Measurements from ENCODE around the gene GEN1.

Gene GEN1

GRCh38 chr2:17753803-17754663, at the start of gene GEN1, which contains the start of gene SMC6:
TSS of gene GEN1 (plus strand) at chr2:17754138. CDS start at chr2:17759944, 5,806 bp downstream.
TSS of gene SMC6 (minus strand) at chr2:17753810. CDS start at chr2:17745946, 7,864 bp downstream.
- Histone ChIP-seq H3K4me1 (ENCODE audit: control insufficient read depth, insufficient read depth, low read length) (peaks cover 6% of the 10 kb centered on the region), H3K4me3 (ENCODE audit: low read length in 2 of 2) (peak within 1 kb of the TSS; percentile 72 to 87), H3K9me3 (ENCODE audit: control insufficient read depth in 2 of 2, low read length in 2 of 2) (no peaks in the 10 kb centered on the region), H3K27me3 (ENCODE audit: control insufficient read depth in 1 of 2, insufficient read depth in 2 of 2, low read length in 2 of 2) (no peaks in the 10 kb centered on the region), H3K27ac (ENCODE audit: low read length) (peak within 1 kb of the TSS; percentile 88), H3K9ac (ENCODE audit: low read length in 2 of 2) (peak within 1 kb of the TSS; percentile 80 to 84), H3K36me3 (ENCODE audit: control insufficient read depth in 2 of 2, insufficient read depth in 2 of 2, low read length in 2 of 2) (no peaks in the 10 kb centered on the region)

DNA sequence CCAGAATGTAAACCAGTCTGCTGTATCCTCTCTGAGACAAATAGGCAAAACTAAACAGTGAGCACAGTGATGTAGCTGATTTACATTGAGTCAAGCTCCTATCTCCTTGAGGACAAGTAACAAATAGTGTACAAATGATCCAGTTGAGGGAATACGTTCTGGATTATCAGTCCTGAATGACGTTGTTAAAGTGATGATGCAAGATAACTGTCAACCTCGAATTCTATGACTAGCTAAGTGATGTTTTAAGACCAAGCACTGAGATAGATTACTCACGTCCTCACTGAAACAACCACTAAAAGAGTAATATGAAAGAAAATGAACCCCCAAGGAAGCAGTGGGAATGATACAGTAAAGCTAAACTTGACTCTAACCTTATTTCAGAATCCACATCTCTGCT, 47.1 kb upstream of the GEN1 start:
- Histone ChIP-seq H3K36me3 (ENCODE audit: control insufficient read depth in 2 of 2, insufficient read depth in 2 of 2, low read length in 2 of 2) (peaks cover 12 to 14% of the 10 kb centered on the region in 2 donors), H3K9ac (ENCODE audit: low read length in 2 of 2) (no peak overlapping the region)

DNA sequence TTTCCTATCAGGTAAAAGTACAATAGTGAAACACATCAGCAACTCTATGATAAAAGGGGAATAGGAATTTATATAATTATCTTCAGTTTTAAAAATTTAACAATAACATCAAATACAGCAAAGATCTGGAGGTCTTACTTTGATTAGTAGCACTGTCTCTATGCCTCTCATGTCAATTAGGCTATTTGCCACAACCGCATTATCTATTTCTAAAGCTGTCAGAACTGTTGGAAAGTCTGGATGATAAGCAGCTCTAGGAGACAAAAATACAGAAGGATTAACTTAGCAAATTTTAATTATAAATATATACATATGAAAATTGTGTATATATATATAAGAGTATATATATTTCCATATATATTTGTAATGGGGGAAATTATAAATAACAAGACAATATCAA, 45.4 kb upstream of the GEN1 start:
- no peak overlapping the region for H3K4me3 ChIP-seq (ENCODE audit: low read length in 2 of 2)
- H3K9ac ChIP-seq (ENCODE audit: low read length in 2 of 2): no peak overlapping the region
- H3K27me3 ChIP-seq (ENCODE audit: control insufficient read depth in 1 of 2, insufficient read depth in 2 of 2, low read length in 2 of 2): no peaks in the 10 kb centered on the region
- H3K36me3 ChIP-seq (ENCODE audit: control insufficient read depth in 2 of 2, insufficient read depth in 2 of 2, low read length in 2 of 2): peaks cover 12 to 14% of the 10 kb centered on the region in 2 donors
- no peaks in the 10 kb centered on the region for H3K4me1 ChIP-seq (ENCODE audit: control insufficient read depth, insufficient read depth, low read length)
- no peak overlapping the region for H3K27ac ChIP-seq (ENCODE audit: low read length)
- no peaks in the 10 kb centered on the region for H3K9me3 ChIP-seq (ENCODE audit: control insufficient read depth in 2 of 2, low read length in 2 of 2)

More for the DNA sequence above, 47.1 kb upstream of the GEN1 start:
- no peaks in the 10 kb centered on the region for H3K27me3 ChIP-seq (ENCODE audit: control insufficient read depth in 1 of 2, insufficient read depth in 2 of 2, low read length in 2 of 2)
- H3K27ac ChIP-seq (ENCODE audit: low read length): no peak overlapping the region
- H3K4me3 ChIP-seq (ENCODE audit: low read length in 2 of 2): no peak overlapping the region
- no peaks in the 10 kb centered on the region for H3K9me3 ChIP-seq (ENCODE audit: control insufficient read depth in 2 of 2, low read length in 2 of 2)
- H3K4me1 ChIP-seq (ENCODE audit: control insufficient read depth, insufficient read depth, low read length): no peaks in the 10 kb centered on the region

DNA sequence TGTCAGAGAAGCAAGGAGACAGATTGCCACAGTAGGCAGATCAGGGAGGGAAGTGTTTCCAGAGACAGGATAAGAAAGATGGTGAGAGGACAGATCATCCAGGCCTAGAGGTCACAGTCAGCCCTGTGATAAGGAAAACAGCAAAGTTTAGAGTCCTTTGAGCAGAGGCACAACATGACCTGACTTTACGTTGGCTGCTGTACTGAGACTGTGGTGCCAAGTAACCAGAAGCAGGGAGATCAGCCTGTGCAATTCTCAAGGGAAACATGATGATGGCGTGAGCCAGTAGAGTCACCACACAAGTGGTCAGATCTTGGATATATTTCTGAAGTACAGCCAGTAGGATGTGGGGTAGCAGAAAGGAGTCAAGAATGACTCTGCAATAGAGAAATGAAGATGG, 44.0 kb upstream of the GEN1 start:
- H3K9ac ChIP-seq (ENCODE audit: low read length in 2 of 2): no peak overlapping the region
- no peak overlapping the region for H3K4me3 ChIP-seq (ENCODE audit: low read length in 2 of 2)
- no peaks in the 10 kb centered on the region for H3K27me3 ChIP-seq (ENCODE audit: control insufficient read depth in 1 of 2, insufficient read depth in 2 of 2, low read length in 2 of 2)
- H3K36me3 ChIP-seq (ENCODE audit: control insufficient read depth in 2 of 2, insufficient read depth in 2 of 2, low read length in 2 of 2): peaks cover 15 to 21% of the 10 kb centered on the region in 2 donors
- no peaks in the 10 kb centered on the region for H3K9me3 ChIP-seq (ENCODE audit: control insufficient read depth in 2 of 2, low read length in 2 of 2)
- no peak overlapping the region for H3K27ac ChIP-seq (ENCODE audit: low read length)
- H3K4me1 ChIP-seq (ENCODE audit: control insufficient read depth, insufficient read depth, low read length): no peaks in the 10 kb centered on the region

DNA sequence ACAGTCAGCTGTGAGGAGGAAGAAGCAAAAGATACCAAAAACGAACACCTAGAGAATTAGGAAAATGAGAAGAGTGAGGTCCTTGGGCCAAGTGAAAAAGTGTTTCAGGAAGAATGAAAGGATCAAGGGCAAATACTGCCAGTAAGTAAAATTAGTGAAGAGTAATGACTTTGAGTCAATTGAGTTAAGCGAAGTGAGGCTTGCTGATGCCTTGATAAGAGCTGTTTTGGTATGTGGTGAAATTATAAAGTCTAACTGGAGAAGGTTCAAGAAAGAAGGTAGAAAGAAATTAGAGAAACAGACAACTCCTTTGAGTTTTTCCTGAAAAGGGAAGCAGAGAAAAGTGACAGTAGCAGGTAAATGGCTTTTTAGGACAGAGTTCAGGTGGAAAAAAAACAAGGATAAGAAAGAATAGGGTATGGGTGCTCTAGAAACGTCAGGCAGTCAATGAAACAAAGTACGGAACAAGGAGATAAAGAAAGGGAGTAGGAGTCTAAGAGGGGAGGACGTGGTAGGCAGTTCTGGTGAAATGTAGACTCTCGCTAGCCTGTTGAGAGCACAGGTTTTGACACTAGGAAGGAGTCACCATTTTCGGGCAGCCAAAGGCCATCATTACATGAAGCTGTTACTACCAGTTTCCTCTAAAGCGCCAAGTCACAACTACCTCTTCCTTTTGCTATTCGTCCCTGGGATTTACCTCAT, 43.2 kb upstream of the GEN1 start:
- peaks cover 15 to 21% of the 10 kb centered on the region in 2 donors for H3K36me3 ChIP-seq (ENCODE audit: control insufficient read depth in 2 of 2, insufficient read depth in 2 of 2, low read length in 2 of 2)
- H3K27me3 ChIP-seq (ENCODE audit: control insufficient read depth in 1 of 2, insufficient read depth in 2 of 2, low read length in 2 of 2): no peaks in the 10 kb centered on the region
- no peak overlapping the region for H3K4me3 ChIP-seq (ENCODE audit: low read length in 2 of 2)
- H3K9ac ChIP-seq (ENCODE audit: low read length in 2 of 2): no peak overlapping the region
- H3K4me1 ChIP-seq (ENCODE audit: control insufficient read depth, insufficient read depth, low read length): no peaks in the 10 kb centered on the region
- H3K27ac ChIP-seq (ENCODE audit: low read length): no peak overlapping the region
- no peaks in the 10 kb centered on the region for H3K9me3 ChIP-seq (ENCODE audit: control insufficient read depth in 2 of 2, low read length in 2 of 2)

DNA sequence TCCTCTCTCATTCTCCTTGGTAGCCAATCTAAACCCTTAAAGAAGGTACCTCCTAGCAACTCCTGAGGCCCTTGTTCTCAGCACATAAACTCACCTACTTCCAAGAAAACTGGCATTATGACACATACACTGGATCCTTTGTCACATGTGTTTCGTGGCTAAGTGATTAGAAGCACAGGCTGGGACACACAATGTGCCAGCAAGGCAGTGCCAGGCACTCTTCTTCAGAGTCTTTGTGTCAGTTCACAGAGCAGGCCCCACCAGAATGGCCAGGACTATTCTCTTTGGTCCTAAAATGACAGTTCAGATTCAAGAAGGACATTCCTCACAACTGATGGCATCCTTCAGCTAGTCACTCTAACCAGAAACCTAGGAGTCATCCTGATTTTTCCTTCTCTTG, 40.6 kb upstream of the GEN1 start:
- Histone ChIP-seq H3K4me3 (ENCODE audit: low read length in 2 of 2) (no peak overlapping the region), H3K36me3 (ENCODE audit: control insufficient read depth in 2 of 2, insufficient read depth in 2 of 2, low read length in 2 of 2) (peaks cover 15 to 16% of the 10 kb centered on the region in 2 donors), H3K27me3 (ENCODE audit: control insufficient read depth in 1 of 2, insufficient read depth in 2 of 2, low read length in 2 of 2) (no peaks in the 10 kb centered on the region)

GRCh38 chr2:17717666-17718065, 36.3 kb upstream of the GEN1 start:
- Histone ChIP-seq H3K9ac (ENCODE audit: low read length in 2 of 2) (no peak overlapping the region), H3K9me3 (ENCODE audit: control insufficient read depth in 2 of 2, low read length in 2 of 2) (no peaks in the 10 kb centered on the region), H3K27me3 (ENCODE audit: control insufficient read depth in 1 of 2, insufficient read depth in 2 of 2, low read length in 2 of 2) (no peaks in the 10 kb centered on the region), H3K4me1 (ENCODE audit: control insufficient read depth, insufficient read depth, low read length) (no peaks in the 10 kb centered on the region), H3K36me3 (ENCODE audit: control insufficient read depth in 2 of 2, insufficient read depth in 2 of 2, low read length in 2 of 2) (peaks cover 12 to 21% of the 10 kb centered on the region in 2 donors), H3K27ac (ENCODE audit: low read length) (no peak overlapping the region), H3K4me3 (ENCODE audit: low read length in 2 of 2) (no peak overlapping the region)

More for the DNA sequence above, 40.6 kb upstream of the GEN1 start:
- no peak overlapping the region for H3K9ac ChIP-seq (ENCODE audit: low read length in 2 of 2)
- H3K4me1 ChIP-seq (ENCODE audit: control insufficient read depth, insufficient read depth, low read length): no peaks in the 10 kb centered on the region
- no peaks in the 10 kb centered on the region for H3K9me3 ChIP-seq (ENCODE audit: control insufficient read depth in 2 of 2, low read length in 2 of 2)
- no peak overlapping the region for H3K27ac ChIP-seq (ENCODE audit: low read length)

GRCh38 chr2:17718689-17719088, 35.2 kb upstream of the GEN1 start:
- no peak overlapping the region for H3K27ac ChIP-seq (ENCODE audit: low read length)
- no peaks in the 10 kb centered on the region for H3K9me3 ChIP-seq (ENCODE audit: control insufficient read depth in 2 of 2, low read length in 2 of 2)
- no peak overlapping the region for H3K4me3 ChIP-seq (ENCODE audit: low read length in 2 of 2)
- H3K4me1 ChIP-seq (ENCODE audit: control insufficient read depth, insufficient read depth, low read length): no peaks in the 10 kb centered on the region
- H3K27me3 ChIP-seq (ENCODE audit: control insufficient read depth in 1 of 2, insufficient read depth in 2 of 2, low read length in 2 of 2): no peaks in the 10 kb centered on the region
- peaks cover 9 to 21% of the 10 kb centered on the region in 2 donors for H3K36me3 ChIP-seq (ENCODE audit: control insufficient read depth in 2 of 2, insufficient read depth in 2 of 2, low read length in 2 of 2)
- no peak overlapping the region for H3K9ac ChIP-seq (ENCODE audit: low read length in 2 of 2)

- Histone ChIP-seq H3K9me3 (ENCODE audit: control insufficient read depth in 2 of 2, low read length in 2 of 2) (no peaks in the 10 kb centered on the region), H3K27me3 (ENCODE audit: control insufficient read depth in 1 of 2, insufficient read depth in 2 of 2, low read length in 2 of 2) (no peaks in the 10 kb centered on the region), H3K4me3 (ENCODE audit: low read length in 2 of 2) (no peak overlapping the region), H3K36me3 (ENCODE audit: control insufficient read depth in 2 of 2, insufficient read depth in 2 of 2, low read length in 2 of 2) (peaks cover 4 to 13% of the 10 kb centered on the region in 2 donors), H3K9ac (ENCODE audit: low read length in 2 of 2) (no peak overlapping the region), H3K4me1 (ENCODE audit: control insufficient read depth, insufficient read depth, low read length) (no peaks in the 10 kb centered on the region), H3K27ac (ENCODE audit: low read length) (no peak overlapping the region)
These were observed 34.2 kb upstream of the GEN1 start for GRCh38 chr2:17719562-17720371.

DNA sequence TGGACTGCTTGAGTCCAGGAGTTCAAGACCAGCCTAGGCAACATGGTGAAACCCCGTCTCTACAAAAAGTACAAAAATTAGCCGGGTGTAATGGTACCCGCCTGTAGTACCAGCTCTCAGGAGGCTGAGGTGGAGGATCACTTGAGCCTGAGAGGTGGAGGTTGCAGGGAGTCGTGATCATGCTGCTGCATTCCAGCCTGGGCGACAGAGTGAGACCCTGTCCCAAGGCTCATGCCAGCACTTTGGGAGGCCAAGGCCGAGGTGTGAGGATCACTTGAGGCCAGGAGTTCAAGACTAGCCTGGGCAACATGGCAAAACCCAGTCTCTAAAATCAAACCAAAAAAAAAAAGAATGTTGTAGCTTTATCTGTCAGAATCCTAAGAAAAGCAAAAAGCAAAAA, 25.7 kb upstream of the GEN1 start:
- Histone ChIP-seq H3K36me3 (ENCODE audit: control insufficient read depth in 2 of 2, insufficient read depth in 2 of 2, low read length in 2 of 2) (peaks cover 0 to 3% of the 10 kb centered on the region in 2 donors), H3K4me1 (ENCODE audit: control insufficient read depth, insufficient read depth, low read length) (no peaks in the 10 kb centered on the region), H3K9me3 (ENCODE audit: control insufficient read depth in 2 of 2, low read length in 2 of 2) (no peaks in the 10 kb centered on the region), H3K4me3 (ENCODE audit: low read length in 2 of 2) (no peak overlapping the region), H3K9ac (ENCODE audit: low read length in 2 of 2) (no peak overlapping the region), H3K27me3 (ENCODE audit: control insufficient read depth in 1 of 2, insufficient read depth in 2 of 2, low read length in 2 of 2) (no peaks in the 10 kb centered on the region), H3K27ac (ENCODE audit: low read length) (no peak overlapping the region)

Data from stomach smooth muscle (tissue), 2 donors.